ENCODE results near the gene ZNF613.
"Not testable (repeated sequence)": the region's sequence is repeated elsewhere in the genome, so short reads cannot be mapped to it uniquely, and the experiment has no call there.

The ZNF613 gene

DNA sequence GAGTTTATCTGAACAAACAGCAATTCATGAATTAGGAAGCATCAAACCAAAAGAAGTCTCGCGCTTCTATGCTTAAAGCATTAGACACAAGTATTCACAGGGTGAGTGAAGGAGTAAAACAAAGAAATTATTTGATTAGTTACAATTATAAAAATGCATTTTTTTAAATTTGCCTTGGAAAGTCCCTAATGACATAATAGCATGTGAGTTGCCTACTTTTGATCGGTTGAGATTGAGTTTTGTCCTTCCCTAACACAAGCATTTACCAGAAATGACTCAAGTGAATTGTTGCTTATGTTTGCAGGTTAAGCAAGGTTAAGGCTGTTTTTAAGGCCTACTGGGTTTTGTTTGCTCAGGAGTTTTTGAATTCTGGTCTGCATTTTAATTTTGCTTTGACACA, 22.1 kb upstream of the ZNF613 start:
- TF ChIP-seq, protein P1, sequence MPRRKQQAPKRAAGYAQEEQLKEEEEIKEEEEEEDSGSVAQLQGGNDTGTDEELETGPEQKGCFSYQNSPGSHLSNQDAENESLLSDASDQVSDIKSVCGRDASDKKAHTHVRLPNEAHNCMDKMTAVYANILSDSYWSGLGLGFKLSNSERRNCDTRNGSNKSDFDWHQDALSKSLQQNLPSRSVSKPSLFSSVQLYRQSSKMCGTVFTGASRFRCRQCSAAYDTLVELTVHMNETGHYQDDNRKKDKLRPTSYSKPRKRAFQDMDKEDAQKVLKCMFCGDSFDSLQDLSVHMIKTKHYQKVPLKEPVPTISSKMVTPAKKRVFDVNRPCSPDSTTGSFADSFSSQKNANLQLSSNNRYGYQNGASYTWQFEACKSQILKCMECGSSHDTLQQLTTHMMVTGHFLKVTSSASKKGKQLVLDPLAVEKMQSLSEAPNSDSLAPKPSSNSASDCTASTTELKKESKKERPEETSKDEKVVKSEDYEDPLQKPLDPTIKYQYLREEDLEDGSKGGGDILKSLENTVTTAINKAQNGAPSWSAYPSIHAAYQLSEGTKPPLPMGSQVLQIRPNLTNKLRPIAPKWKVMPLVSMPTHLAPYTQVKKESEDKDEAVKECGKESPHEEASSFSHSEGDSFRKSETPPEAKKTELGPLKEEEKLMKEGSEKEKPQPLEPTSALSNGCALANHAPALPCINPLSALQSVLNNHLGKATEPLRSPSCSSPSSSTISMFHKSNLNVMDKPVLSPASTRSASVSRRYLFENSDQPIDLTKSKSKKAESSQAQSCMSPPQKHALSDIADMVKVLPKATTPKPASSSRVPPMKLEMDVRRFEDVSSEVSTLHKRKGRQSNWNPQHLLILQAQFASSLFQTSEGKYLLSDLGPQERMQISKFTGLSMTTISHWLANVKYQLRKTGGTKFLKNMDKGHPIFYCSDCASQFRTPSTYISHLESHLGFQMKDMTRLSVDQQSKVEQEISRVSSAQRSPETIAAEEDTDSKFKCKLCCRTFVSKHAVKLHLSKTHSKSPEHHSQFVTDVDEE (CRISPR knock-in tag; IDR thresholded peaks at IDR 0.05), result no peak
- TF ChIP-seq BACH2 (CRISPR knock-in tag; IDR thresholded peaks at IDR 0.05; ENCODE audit: borderline replicate concordance), result no peak
- TF ChIP-seq PPARA (CRISPR knock-in tag; IDR thresholded peaks at IDR 0.05; ENCODE audit: borderline replicate concordance), result no peak
- no peak for TF ChIP-seq GLIS3 (CRISPR knock-in tag; IDR thresholded peaks at IDR 0.05)
- no peak for TF ChIP-seq SNAI2 (CRISPR knock-in tag; IDR thresholded peaks at IDR 0.05)
- no peak for TF ChIP-seq TOX (CRISPR knock-in tag; IDR thresholded peaks at IDR 0.05; ENCODE audit: borderline replicate concordance)
- no peak for TF ChIP-seq TCF4 (CRISPR knock-in tag; IDR thresholded peaks at IDR 0.05; ENCODE audit: borderline replicate concordance)
- no peak for TF ChIP-seq OSR1 (CRISPR knock-in tag; IDR thresholded peaks at IDR 0.05)
- no peak for TF ChIP-seq RARB (CRISPR knock-in tag; IDR thresholded peaks at IDR 0.05)
- no peak for TF ChIP-seq ZNF70 (CRISPR knock-in tag; IDR thresholded peaks at IDR 0.05)
- TF ChIP-seq ZNF8 (CRISPR knock-in tag; IDR thresholded peaks at IDR 0.05), result no peak
- TF ChIP-seq ISL1 (CRISPR knock-in tag; IDR thresholded peaks at IDR 0.05), result no peak
- no peak for TF ChIP-seq ZFP30 (CRISPR knock-in tag; IDR thresholded peaks at IDR 0.05)
- TF ChIP-seq ZNF565 (CRISPR knock-in tag; conservative IDR thresholded peaks at IDR 0.05; ENCODE audit: low read depth), result no peak
- peak; percentile 15 for ATAC-seq

- ATAC-seq, result not testable (repeated sequence)
These were observed 21.6 kb upstream of the ZNF613 start for GRCh38 chr19:51905639-51906038.

GRCh38 chr19:51906108-51906507, 21.2 kb upstream of the ZNF613 start:
- not testable (repeated sequence) for ATAC-seq

GRCh38 chr19:51907981-51908380, 19.3 kb upstream of the ZNF613 start:
- not testable (repeated sequence) for ATAC-seq

- TF ChIP-seq ISL1 (CRISPR knock-in tag; IDR thresholded peaks at IDR 0.05), result no peak
- TF ChIP-seq, protein P1 (CRISPR knock-in tag; IDR thresholded peaks at IDR 0.05), result no peak
- no peak for ATAC-seq
These were observed 11.9 kb upstream of the ZNF613 start for GRCh38 chr19:51915324-51915867.

DNA sequence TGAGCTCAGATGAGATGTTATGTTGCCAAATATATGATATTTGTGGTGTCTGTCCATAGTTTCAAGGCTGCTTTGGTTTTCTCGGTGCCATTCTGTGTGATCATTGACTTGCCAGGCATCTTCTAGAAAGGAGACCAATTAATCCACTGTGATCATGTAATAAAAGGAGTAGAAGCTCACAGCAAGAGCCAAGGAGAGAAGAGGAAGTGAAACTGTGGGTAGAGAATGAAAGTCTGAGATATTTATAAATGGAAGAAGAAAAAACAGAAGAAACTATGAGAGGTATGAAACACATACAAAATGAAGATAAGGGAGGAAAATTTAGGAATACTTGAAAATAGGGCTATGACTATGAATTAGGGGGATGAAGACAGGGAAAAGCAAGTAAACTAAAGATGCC, 11.1 kb upstream of the ZNF613 start:
- TF ChIP-seq ZNF8 (CRISPR knock-in tag; IDR thresholded peaks at IDR 0.05) (no peak), CSDC2 (CRISPR knock-in tag; IDR thresholded peaks at IDR 0.05) (no peak), CREB5 (CRISPR knock-in tag; IDR thresholded peaks at IDR 0.05; ENCODE audit: low read depth) (no peak), ARNTL (CRISPR knock-in tag; IDR thresholded peaks at IDR 0.05; ENCODE audit: borderline replicate concordance, low read depth) (no peak), ZNF565 (CRISPR knock-in tag; conservative IDR thresholded peaks at IDR 0.05; ENCODE audit: low read depth) (no peak), OSR1 (CRISPR knock-in tag; IDR thresholded peaks at IDR 0.05) (no peak), PPARA (CRISPR knock-in tag; IDR thresholded peaks at IDR 0.05; ENCODE audit: borderline replicate concordance) (no peak), ZNF70 (CRISPR knock-in tag; IDR thresholded peaks at IDR 0.05) (no peak), BACH2 (CRISPR knock-in tag; IDR thresholded peaks at IDR 0.05; ENCODE audit: borderline replicate concordance) (no peak)
- ATAC-seq, result no peak
